NCI-H2196 treated with DMSO at 0.1 percent for 48 hours (cell line): ENCODE measurements around the gene TBC1D22A.

Source experiments
- DNase-seq: peaks from one replicate; lab custom pipeline; 2025; ENCODE audit not compliant: unreplicated experiment; lab: John Stamatoyannopoulos, UW

The TBC1D22A gene

DNA sequence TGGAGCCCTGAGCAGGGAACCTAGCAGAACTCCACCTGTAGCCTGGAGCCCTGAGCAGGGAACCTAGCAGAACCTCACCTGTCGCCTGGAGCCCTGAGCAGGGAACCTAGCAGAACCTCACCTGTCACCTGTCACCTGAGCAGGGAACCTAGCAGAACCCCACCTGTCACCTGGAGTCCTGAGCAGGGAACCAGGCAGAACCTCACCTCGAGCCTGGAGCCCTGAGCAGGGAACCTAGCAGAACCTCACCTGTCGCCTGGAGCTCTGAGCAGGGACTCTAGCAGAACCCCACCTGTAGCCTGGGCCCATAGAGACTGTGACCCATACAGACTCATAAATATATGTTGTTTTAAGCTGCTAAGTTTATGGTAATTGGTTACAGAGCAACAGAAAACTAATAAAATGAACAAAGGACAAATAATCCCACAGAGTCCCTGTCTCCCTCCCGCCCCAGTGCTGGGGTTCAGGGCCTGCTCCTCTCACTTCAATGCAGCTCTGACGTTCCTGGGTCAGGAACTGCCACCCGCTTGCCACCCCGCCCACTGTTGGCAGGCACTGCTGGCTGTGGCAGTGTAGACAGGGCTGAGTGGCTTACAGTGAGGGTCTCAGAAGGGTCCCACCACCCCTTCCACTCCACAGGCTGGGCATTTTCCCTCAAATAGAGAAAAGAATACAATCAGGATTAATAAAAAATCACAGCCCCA lies 259.1 kb downstream of the TBC1D22A start:
- no peak for DNase-seq

DNA sequence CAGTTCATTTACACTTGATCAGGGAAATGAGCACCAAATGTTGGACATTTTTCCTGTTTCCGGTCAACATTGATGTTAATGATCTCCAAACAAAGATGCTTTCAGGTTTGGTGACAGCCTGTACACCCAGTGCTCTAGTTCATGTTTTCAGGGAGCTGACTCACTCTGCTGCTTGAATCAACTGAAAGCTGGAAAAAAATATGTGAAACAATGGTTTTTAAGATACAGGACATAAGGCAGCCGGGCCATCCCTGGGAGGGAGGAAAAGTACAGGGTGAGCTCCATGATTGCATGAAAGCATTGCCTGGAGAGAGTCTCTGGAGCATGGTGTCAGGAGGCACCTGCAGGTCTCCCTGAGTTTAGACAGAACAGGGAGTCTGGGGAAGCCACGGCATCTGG lies 259.6 kb downstream of the TBC1D22A start:
- DNase-seq: no peak

- DNase-seq: no peak
Measured at GRCh38 chr22:47022475-47022874, 260.0 kb downstream of the TBC1D22A start.

- no peak for DNase-seq
Measured at GRCh38 chr22:47023871-47024270, 261.4 kb downstream of the TBC1D22A start.

DNA sequence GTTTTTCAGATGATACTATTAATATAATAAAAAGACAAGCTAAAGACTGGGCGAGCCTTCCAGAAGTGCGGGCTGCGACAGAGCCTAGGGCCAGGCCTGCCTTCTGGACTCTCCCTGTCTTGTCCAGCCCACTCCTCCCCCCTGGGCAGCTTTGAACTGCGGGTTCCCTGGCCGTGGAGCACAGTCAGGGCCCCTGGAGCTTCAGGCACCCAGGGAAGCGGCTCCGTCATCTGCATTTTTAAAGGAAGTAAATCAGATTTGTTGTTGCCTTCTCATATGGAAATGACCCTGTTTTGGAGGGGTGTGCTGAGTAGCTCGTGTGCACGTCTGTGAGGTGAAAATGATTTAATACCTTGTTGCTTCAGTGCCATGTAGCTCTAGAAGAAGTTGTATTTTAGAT lies 265.3 kb downstream of the TBC1D22A start:
- no peak for DNase-seq

DNA sequence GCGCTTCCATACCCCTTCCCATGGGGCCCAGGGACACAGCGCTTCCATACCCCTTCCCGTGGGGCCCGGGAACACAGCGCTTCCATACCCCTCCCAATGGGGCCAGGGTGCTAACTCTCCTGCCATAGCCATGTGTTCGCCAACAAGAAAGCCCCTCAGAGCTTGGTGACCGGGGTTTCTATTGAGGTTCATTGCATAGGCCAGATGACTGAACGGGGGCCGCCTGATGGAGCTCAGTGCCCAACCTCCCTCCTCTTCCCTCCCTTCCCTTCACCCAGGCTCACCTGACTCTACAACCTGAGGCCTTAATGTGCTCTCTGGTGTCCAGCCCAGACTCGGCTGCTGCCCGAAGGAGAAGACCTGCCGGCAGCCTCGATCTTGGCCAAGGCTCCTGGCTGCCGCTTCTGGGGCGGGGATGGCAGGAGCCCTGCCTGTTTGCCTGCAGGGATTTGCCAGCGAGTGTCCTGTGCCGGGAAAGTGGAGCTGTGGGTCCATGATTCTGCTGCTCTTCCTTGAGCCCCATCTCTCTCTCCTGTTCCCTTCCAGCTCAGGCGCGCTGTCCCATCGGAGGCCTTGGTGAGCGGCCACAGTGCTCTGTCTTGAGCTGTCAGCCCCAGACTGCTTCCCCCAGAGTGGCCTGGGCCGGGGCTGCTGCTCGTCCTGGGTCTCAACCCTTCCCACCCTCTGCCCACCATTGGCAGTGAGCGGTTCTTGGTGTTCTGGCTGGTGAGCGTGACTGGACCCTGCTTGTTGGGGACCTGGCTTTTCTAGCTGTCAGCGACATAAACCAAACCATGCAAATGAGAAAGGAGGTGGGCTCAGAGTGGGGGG lies 267.0 kb downstream of the TBC1D22A start:
- DNase-seq: no peak

GRCh38 chr22:47030143-47030661 lies 267.8 kb downstream of the TBC1D22A start:
- DNase-seq: no peak

GRCh38 chr22:47030881-47031627 lies 268.6 kb downstream of the TBC1D22A start:
- DNase-seq: no peak

GRCh38 chr22:47031628-47031915 lies 269.1 kb downstream of the TBC1D22A start:
- no peak for DNase-seq

GRCh38 chr22:47032091-47032943 lies 269.9 kb downstream of the TBC1D22A start:
- DNase-seq: no peak

- no peak for DNase-seq
Measured at GRCh38 chr22:47032956-47033647, 270.7 kb downstream of the TBC1D22A start.

GRCh38 chr22:47033648-47034000 lies 271.2 kb downstream of the TBC1D22A start:
- DNase-seq: no peak

- no peak for DNase-seq
Measured at GRCh38 chr22:47034076-47034808, 271.8 kb downstream of the TBC1D22A start.

GRCh38 chr22:47034905-47035419 lies 272.5 kb downstream of the TBC1D22A start:
- no peak for DNase-seq

DNA sequence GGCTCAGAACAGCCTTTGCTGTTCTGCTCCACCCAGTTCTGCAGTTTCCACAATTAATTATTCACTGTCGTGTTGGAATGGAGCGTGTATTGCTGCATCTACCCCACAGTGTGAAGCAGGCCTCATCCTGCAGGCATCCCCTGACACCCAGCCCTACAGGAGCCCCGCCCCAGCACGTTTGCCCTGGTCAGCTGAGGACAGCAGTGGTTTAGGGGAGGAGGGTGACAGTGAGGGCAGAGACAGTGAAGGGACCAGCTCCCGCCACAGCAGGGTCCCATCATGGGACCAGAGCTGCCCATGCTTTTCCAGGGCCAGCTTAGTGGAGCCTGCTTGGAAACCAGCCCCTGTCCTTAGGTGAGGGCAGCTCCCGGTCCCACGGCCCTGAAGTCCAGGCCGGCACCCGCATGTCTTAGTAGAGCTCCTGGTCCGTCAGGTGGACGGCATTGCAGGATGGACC lies 273.0 kb downstream of the TBC1D22A start:
- no peak for DNase-seq

- DNase-seq: no peak
Measured at GRCh38 chr22:47036352-47036751, 273.9 kb downstream of the TBC1D22A start.

GRCh38 chr22:47036936-47037485 lies 274.6 kb downstream of the TBC1D22A start:
- no peak for DNase-seq

GRCh38 chr22:47038206-47038835 lies 275.9 kb downstream of the TBC1D22A start:
- DNase-seq: no peak
